CD4-positive, alpha-beta T cell treated with Interleukin-1 beta for 1 hour (primary cell): Measurements from ENCODE around the gene MKI67.
A peak's percentile ranks its signal among the peaks of the same experiment; 100 is the strongest.

Source experiments
- DNase-seq, 2 donors: peaks; one replicate each; pipeline ENCODE4 v3.0.0-alpha.2; 2020 to 2022

The MKI67 gene

GRCh38 chr10:128047991-128048818, 78.0 kb downstream of the MKI67 start:
- peak; percentile 40 to 49 for DNase-seq

- peak; percentile 87 to 90 for DNase-seq
Measured at GRCh38 chr10:128047351-128047750, 78.9 kb downstream of the MKI67 start.

GRCh38 chr10:128046953-128047290, 79.3 kb downstream of the MKI67 start:
- DNase-seq: no peak
